GM18909 (cell line): Measurements from ENCODE around the gene FGF12.
A peak's percentile ranks its signal among the peaks of the same experiment; 100 is the strongest.

Experiments
- ATAC-seq: cut with Tn5 transposase; IDR thresholded peaks from one replicate; pipeline ENCODE4 v1.9.1; 2021; ENCODE audit warnings: mild to moderate bottlenecking; ENCODE audit not compliant: unreplicated experiment, poor library complexity

The FGF12 gene

GRCh38 chr3:192371870-192372400, 355.4 kb downstream of the FGF12 start:
- ATAC-seq: no peak

GRCh38 chr3:192367616-192368015, 359.7 kb downstream of the FGF12 start:
- ATAC-seq: no peak

- no peak for ATAC-seq
Measured at GRCh38 chr3:192366916-192367315, 360.4 kb downstream of the FGF12 start.

- no peak for ATAC-seq
Measured at GRCh38 chr3:192365571-192365970, 361.8 kb downstream of the FGF12 start.

- no peak for ATAC-seq
Measured at GRCh38 chr3:192364316-192364715, 363.0 kb downstream of the FGF12 start.

GRCh38 chr3:192354687-192355086, 372.7 kb downstream of the FGF12 start:
- ATAC-seq: no peak

GRCh38 chr3:192352142-192352541, 375.2 kb downstream of the FGF12 start:
- no peak for ATAC-seq

- no peak for ATAC-seq
Measured at GRCh38 chr3:192351441-192351840, 375.9 kb downstream of the FGF12 start.

- no peak for ATAC-seq
Measured at GRCh38 chr3:192340031-192340430, 387.3 kb downstream of the FGF12 start.

- ATAC-seq: no peak
Measured at GRCh38 chr3:192339214-192339613, 388.1 kb downstream of the FGF12 start.

- no peak for ATAC-seq
Measured at GRCh38 chr3:192336286-192336685, 391.1 kb downstream of the FGF12 start.

- no peak for ATAC-seq
Measured at GRCh38 chr3:192332386-192333291, 394.7 kb downstream of the FGF12 start.

GRCh38 chr3:192331749-192332385, 395.5 kb downstream of the FGF12 start:
- ATAC-seq: peak; percentile 67

- ATAC-seq: no peak
Measured at GRCh38 chr3:192326656-192327055, 400.7 kb downstream of the FGF12 start.

- no peak for ATAC-seq
Measured at GRCh38 chr3:192317564-192317963, 409.8 kb downstream of the FGF12 start.

GRCh38 chr3:192313605-192314004, 413.7 kb downstream of the FGF12 start:
- ATAC-seq: no peak

GRCh38 chr3:192307631-192308030, 419.7 kb downstream of the FGF12 start:
- ATAC-seq: no peak

GRCh38 chr3:192303235-192303634, 424.1 kb downstream of the FGF12 start:
- ATAC-seq: no peak

- no peak for ATAC-seq
Measured at GRCh38 chr3:192302721-192303120, 424.6 kb downstream of the FGF12 start.

- no peak for ATAC-seq
Measured at GRCh38 chr3:192299921-192300320, 427.4 kb downstream of the FGF12 start.

- ATAC-seq: no peak
Measured at GRCh38 chr3:192296845-192297244, 430.5 kb downstream of the FGF12 start.
